Measurements from ENCODE around the gene KCNV2.

Gene KCNV2

GRCh38 chr9:2720179-2720654 lies 2.9 kb downstream of the KCNV2 start:
- no peak for DNase-seq (ENCODE audit: low spot score)

DNA sequence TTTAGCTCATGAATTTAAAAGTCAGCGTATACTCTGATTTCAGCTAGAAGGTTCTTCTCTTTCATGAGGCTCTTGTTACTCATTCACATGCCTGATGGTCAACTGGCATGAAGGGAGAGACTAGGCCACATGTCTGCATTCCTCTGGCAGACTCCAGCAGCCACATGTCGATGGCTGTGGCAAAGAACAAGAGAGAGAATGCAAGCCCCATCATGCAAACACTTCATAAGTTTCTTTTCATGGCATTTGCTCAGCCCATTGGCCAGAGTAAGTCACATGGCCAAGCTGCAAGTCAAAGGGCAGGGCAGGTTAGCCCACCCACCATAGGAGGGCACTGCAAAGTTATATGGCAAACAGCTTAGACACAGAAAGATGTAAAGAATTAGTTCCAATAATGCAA lies 5.4 kb downstream of the KCNV2 start:
- no peak for DNase-seq (ENCODE audit: low spot score)

DNA sequence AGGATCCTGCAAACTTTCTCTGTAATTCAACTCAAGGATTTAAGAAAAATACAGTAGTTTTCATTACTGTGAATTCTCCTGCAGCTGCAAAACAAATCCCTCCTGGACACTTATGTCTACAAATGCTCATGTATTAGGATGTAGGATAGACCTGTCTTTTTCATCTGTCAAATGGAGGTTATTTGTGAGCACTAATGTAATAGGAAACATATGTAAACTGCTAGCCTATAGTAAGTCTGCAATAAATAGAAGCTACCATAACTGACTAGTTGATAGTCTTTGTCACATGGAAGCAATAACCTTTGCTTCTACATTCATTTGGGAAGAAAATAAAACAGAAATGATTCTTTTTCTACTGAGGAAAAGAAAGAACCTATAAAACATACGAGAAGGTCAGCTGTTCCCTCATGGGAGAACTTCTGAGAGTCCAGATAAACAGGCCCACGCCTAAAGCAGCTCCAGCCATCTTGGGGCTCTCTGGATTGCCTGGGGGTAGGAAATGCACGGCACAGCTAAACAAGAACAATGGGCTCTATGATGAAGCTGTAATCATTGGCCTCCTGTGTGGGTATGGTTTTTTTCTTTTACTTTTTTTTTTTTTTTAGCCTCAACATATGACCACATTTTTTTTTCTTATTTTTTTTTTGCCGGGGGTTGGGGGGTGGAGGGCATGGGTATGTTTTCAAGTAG lies 6.2 kb downstream of the KCNV2 start:
- DNase-seq (ENCODE audit: low spot score): no peak

GRCh38 chr9:2725126-2725525 lies 7.8 kb downstream of the KCNV2 start:
- no peak for DNase-seq (ENCODE audit: low spot score)

DNA sequence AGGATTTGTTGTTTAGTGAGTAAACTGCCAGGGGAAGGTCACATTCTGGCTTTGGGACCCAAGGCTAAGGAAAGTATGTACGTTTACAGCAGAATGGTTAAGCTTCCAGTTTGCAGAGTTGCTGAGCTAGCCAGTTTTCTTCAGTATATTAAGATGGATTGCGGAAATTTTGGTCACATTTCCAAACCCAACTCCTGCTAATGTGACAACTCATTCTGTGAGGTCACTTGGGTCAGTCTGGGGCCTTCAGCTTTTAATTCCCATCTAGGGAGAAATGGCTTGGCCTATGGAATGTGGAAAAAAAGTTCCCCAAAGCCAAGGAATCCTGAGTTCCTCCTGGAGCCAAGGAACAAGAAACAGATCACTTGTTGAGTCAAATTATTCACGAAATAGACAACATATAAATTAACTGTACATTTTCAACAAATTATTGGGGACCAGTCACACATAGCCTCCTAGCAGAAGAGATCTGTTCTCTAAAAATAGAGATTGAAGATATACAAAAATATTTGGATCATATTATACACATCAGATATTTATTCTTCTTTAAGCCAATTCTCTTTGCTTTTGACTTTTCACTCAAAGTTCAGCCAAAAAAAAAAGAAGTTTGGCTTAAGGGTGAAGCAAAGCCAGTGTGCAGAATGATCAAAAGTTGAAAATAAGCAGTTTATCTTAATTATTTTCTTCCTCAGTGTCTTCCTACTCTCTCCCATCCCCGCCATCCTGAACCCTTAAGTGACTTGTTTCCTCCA lies 8.8 kb downstream of the KCNV2 start:
- DNase-seq (ENCODE audit: low spot score): no peak

DNA sequence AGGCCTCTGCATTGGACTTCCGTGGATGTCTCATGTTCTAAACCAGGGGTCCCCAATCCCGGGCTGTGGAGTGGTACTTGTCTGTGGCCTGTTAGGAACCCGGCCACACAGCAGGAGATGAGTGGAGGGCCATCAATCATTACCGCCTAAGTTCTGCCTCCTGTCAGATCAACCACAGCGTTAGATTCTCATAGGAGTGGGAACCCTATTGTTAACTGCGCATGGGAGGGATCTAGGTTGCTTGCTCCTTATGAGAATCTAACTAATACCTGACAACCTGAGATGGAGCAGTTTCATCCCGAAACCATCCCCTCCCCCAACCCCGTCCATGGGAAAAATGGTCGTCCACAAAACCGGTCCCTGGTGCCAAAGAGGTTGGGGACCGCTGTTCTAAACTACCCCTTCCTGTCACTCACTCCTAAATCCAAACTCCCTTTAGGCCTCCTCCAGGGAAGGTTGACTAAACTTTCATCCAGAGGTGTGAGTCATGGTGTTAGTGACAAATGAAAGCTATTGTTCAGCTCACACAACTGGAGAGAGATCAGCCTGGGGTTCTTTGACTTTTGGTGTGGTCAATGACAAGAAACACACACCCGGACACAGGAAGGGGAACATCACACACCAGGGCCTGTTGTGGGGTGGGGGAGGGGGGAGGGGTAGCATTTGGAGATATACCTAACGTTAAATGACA lies 9.5 kb downstream of the KCNV2 start:
- no peak for DNase-seq (ENCODE audit: low spot score)

DNA sequence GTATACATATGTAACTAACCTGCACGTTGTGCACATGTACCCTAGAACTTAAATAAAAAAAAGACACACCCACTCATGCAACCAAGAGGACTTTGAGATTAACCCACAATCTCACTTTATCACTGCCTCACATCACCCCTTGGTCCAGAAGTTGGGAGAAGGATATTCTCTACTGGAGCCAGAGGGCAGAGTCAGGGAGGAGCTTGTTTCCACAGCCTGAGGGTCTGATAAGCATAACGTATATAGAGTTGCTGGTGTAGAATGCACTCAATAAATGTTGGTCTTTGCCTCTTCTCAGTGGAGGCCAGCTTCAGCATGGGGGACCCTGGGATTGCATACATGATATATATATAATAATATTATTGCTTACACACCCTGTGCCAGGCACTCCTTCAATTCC lies 10.1 kb downstream of the KCNV2 start:
- no peak for DNase-seq (ENCODE audit: low spot score)

GRCh38 chr9:2727966-2728613 lies 10.8 kb downstream of the KCNV2 start:
- DNase-seq (ENCODE audit: low spot score): peak; percentile 27

GRCh38 chr9:2729003-2729402 lies 11.7 kb downstream of the KCNV2 start:
- no peak for DNase-seq (ENCODE audit: low spot score)

DNA sequence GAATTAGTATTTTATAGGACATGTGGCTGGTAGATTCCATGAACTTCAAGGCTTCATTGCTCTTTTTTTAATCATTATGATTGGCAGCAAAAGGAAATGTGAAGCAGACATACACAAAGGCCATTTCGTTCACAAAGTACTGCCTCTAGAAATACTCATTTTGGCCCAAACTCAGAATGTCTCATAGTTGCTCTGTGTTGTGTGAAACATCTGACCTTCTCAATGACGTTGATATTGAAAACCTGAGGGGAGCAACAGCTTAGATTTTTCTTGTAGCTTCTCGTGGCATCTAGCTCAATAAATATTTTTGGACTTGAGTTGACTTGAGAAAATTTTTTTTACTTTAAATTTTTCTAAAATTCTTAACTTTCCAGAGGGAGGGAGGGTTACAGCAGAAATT lies 12.4 kb downstream of the KCNV2 start:
- no peak for DNase-seq (ENCODE audit: low spot score)

DNA sequence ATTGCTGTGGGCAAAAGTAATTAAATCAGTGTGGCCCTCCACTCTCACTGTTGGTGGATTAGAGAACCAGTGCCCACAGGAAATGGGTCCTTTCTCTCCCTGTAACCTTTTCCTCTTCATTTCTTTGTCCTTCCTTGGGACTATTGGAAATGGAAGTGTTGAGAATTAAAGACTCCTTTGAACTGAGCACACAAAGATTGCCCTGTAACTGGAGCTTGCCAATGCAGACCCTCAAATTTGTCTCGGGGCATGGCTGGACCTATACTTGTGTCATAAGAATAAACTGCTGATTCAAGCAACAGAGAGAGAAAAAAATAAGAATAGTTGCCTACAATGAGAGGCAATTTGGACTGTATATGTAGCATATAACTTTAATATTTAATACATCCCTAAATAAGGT lies 13.7 kb downstream of the KCNV2 start:
- DNase-seq (ENCODE audit: low spot score): no peak

- DNase-seq (ENCODE audit: low spot score): no peak
Observed at GRCh38 chr9:2732492-2732891, 15.2 kb downstream of the KCNV2 start.

GRCh38 chr9:2740616-2741015 lies 23.3 kb downstream of the KCNV2 start:
- DNase-seq (ENCODE audit: low spot score): no peak

DNA sequence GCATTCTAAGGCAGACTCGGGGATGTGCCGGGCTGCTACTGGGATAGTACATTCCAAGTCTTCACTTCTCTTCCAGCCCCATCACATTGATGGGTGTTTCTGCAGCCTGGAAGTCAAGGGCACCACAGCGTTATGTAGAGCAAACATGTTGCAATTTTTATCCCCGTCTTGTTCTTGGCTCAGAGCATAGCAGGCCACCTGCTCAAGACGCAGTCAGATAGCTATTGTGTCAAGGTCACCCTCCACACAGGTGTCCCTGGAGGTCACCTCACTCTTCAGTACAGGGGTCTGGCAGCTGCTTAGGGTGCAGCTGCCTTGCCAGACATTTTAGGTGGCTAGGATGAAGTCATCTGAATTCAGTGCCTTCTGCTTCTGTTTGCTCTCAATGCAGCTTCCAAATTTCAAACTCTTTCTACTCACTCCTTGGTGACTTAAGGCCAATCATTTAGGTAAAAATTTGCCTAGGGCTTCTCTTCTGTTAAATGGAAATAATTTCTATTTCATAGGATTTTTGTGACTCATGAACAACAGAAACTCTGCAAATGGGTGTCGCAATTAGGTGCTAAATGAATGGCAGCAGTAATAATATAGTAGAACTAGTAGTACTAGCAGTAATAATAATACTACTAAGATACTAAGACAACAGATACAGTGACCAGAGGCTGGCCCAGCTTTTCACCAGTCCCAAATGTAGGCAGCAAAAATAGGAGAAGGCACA lies 24.3 kb downstream of the KCNV2 start:
- no peak for DNase-seq (ENCODE audit: low spot score)

GRCh38 chr9:2742214-2742613 lies 24.9 kb downstream of the KCNV2 start:
- no peak for DNase-seq (ENCODE audit: low spot score)

- DNase-seq (ENCODE audit: low spot score): no peak
Observed at GRCh38 chr9:2743937-2744529, 26.7 kb downstream of the KCNV2 start.

- DNase-seq (ENCODE audit: low spot score): no peak
Observed at GRCh38 chr9:2745560-2746380, 28.5 kb downstream of the KCNV2 start.

DNA sequence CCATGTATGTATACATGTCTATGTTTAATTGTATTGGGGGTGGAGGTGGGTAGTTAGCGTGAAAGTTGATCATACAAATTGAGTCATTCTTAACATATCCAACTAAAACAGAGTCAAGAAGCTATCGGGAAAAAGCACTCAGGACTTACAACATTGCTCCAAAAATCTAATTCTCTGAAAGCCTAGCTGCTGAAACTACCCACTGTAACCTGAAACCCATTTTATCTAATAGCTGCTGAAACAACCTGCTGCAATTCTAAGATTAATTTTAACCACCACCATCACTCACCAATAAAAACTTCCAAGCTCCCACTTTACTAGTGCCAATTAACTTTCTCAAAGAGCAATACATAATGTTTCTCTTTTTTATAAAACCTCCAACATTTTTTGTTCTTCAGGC lies 32.2 kb downstream of the KCNV2 start:
- no peak for DNase-seq (ENCODE audit: low spot score)

GRCh38 chr9:2755285-2755684 lies 38.0 kb downstream of the KCNV2 start:
- DNase-seq (ENCODE audit: low spot score): no peak

DNA sequence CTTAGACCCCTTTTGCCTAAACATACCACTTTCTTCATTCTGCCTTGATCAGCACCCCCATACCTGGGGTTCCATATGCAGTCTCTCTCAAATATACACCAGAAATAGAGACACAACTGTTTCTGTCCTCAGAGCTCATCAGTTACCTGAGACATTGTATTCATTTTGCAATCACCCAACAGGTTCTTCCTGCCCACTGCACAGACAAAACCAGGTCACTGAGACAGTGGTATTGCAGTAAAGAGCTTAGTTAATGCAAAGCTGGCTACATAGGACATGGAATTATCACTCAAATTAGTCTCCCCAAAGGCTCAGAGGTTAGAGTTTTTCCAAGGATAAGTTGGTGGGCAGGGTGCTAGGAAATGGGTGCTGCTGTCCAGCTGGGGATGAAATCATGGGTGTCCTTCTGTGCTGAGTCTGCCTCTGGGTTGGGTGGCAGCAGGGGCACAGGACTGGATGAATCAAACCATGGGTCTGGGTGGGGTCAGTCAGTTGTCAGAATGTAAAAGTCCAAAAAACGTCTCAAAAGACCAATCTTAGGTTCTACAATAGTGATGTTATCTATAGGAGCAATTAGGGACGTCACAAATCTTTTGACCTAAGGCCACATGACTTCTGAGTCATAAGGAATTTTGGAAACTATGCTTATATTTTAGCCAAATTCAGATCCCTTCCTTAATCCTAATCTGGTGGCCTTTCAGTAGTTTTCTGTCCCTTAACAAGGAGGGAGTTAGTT lies 41.0 kb downstream of the KCNV2 start:
- DNase-seq (ENCODE audit: low spot score): no peak
